GM23338 (cell line): ENCODE data around the gene KSR2. TPM values are rescaled to one million over a fixed set of nuclear protein-coding genes. Genes with fewer than 3 reads are reported as not detected.

Source experiments
- ATAC-seq: fragments of 200-7000 bp; cut with Tn5 transposase; 3 replicates; pipeline ENCODE4 v1.9.1; 2020
- DNase-seq: peaks from one replicate; pipeline ENCODE4 v3.0.0-alpha.2; 2015; ENCODE audit warnings: low spot score
- H2AFZ ChIP-seq: fragments of 200-600 bp; sonication (generic); 2 replicates; pipeline ENCODE4 v1.8.0; 2016; ENCODE audit warnings: antibody characterized with exemption, mild to moderate bottlenecking, moderate library complexity
- H3F3A ChIP-seq: fragments of 200-600 bp; sonication (generic); replicated peaks from 2 replicates; pipeline ENCODE4 v1.8.0; 2017; ENCODE audit warnings: antibody characterized with exemption, mixed run types, low read depth
- H3K27ac ChIP-seq: fragments of 200-600 bp; sonication (generic); 2 replicates; pipeline ENCODE4 v1.6.1; 2016; ENCODE audit warnings: low read depth
- H3K27me3 ChIP-seq: fragments of 200-600 bp; sonication (generic); 2 replicates; pipeline ENCODE4 v1.8.0; 2016; ENCODE audit warnings: mild to moderate bottlenecking, mixed run types, moderate library complexity; ENCODE audit not compliant: insufficient read depth
- H3K36me3 ChIP-seq: fragments of 200-600 bp; sonication (generic); 2 replicates; pipeline ENCODE4 v1.8.0; 2016; ENCODE audit warnings: mild to moderate bottlenecking; ENCODE audit not compliant: insufficient read depth
- H3K4me1 ChIP-seq: fragments of 200-600 bp; sonication (generic); 2 replicates; pipeline ENCODE4 v1.8.0; 2016; ENCODE audit warnings: mild to moderate bottlenecking, moderate library complexity; ENCODE audit not compliant: insufficient read depth
- H3K4me2 ChIP-seq: fragments of 200-600 bp; sonication (generic); 2 replicates; pipeline ENCODE4 v1.7.1; 2017; ENCODE audit warnings: mixed run types
- H3K4me3 ChIP-seq: fragments of 200-600 bp; sonication (generic); 2 replicates; pipeline ENCODE4 v1.6.1; 2016; ENCODE audit warnings: mixed run types
- H3K79me2 ChIP-seq: fragments of 200-600 bp; sonication (generic); replicated peaks from 2 replicates; pipeline ENCODE4 v1.8.0; 2017; ENCODE audit warnings: mild to moderate bottlenecking; ENCODE audit not compliant: insufficient read depth
- H3K9me2 ChIP-seq: fragments of 200-600 bp; sonication (generic); 2 replicates; pipeline ENCODE4 v1.8.0; 2017; ENCODE audit not compliant: insufficient read depth
- H4K20me1 ChIP-seq: fragments of 200-600 bp; sonication (generic); replicated peaks from 2 replicates; pipeline ENCODE4 v1.8.0; 2017; ENCODE audit warnings: mild to moderate bottlenecking; ENCODE audit not compliant: insufficient read depth
- H3K27ac Mint-ChIP-seq: 2 replicates; pipeline ENCODE4 v1.8.0; 2020; ENCODE audit warnings: inconsistent platforms, mild to moderate bottlenecking, moderate library complexity, mixed read lengths
- H3K27me3 Mint-ChIP-seq: 3 replicates; pipeline ENCODE4 v1.8.0; 2022; ENCODE audit warnings: low read depth, mild to moderate bottlenecking, moderate library complexity, mixed read lengths, inconsistent platforms; ENCODE audit not compliant: insufficient read depth, poor library complexity
- H3K36me3 Mint-ChIP-seq: 3 replicates; pipeline ENCODE4 v1.8.0; 2021; ENCODE audit warnings: low read depth, mild to moderate bottlenecking, inconsistent platforms, moderate library complexity, mixed read lengths
- H3K4me1 Mint-ChIP-seq: 3 replicates; pipeline ENCODE4 v1.8.0; 2020; ENCODE audit warnings: mild to moderate bottlenecking, inconsistent platforms, mixed read lengths
- H3K4me3 Mint-ChIP-seq: 3 replicates; pipeline ENCODE4 v1.8.0; 2021; ENCODE audit warnings: moderate library complexity, mild to moderate bottlenecking, inconsistent platforms, mixed read lengths
- H3K9me3 Mint-ChIP-seq: 3 replicates; pipeline ENCODE4 v1.8.0; 2020; ENCODE audit warnings: moderate library complexity, mild to moderate bottlenecking, inconsistent platforms, mixed read lengths
- CREB1 ChIP-seq: fragments of 250-450 bp; sonication (Bioruptor Pico); IDR thresholded peaks from 2 replicates; pipeline ENCODE4 v1.5.0; 2020; ENCODE audit warnings: low read depth, mild to moderate bottlenecking, moderate library complexity
- EZH2 ChIP-seq: fragments of 200-600 bp; sonication (generic); IDR thresholded peaks from one replicate; pipeline ENCODE4 v1.8.0; 2017; ENCODE audit warnings: antibody characterized with exemption, mild to moderate bottlenecking, low read depth; ENCODE audit not compliant: unreplicated experiment
- EZH2phosphoT487 ChIP-seq: fragments of 200-600 bp; sonication (generic); IDR thresholded peaks from one replicate; pipeline ENCODE4 v1.8.1; 2018; ENCODE audit warnings: antibody characterized with exemption; ENCODE audit not compliant: unreplicated experiment
- STAT1 ChIP-seq: IDR thresholded peaks from one replicate; pipeline ENCODE4 v1.6.1; 2016; ENCODE audit warnings: antibody characterized with exemption; ENCODE audit not compliant: unreplicated experiment
- ZNF331 ChIP-seq: fragments of 250-450 bp; sonication (Bioruptor Pico); IDR thresholded peaks from 2 replicates; pipeline ENCODE4 v1.5.0; 2020; ENCODE audit warnings: low read depth, mild to moderate bottlenecking, moderate library complexity
- polyA plus RNA-seq: library from polyadenylated mRNA; unstranded; fragments of >200 nt; fragmentation: Nextera tagmentation; extraction: Ambion mirVana; gene quantifications from 2 replicates; pipeline ENCODE4 v1.2.1, GENCODE V29; 2016
- total RNA-seq: library from RNA; depleted of rRNA; stranded (reverse); fragments of >200 nt; shearing (Covaris generic); gene quantifications from 2 replicates; pipeline ENCODE4 v1.2.3, GENCODE V29; 2014
- TF ChIP-seq, protein P1 (sequence below), 2 experiments: fragments of 200-600 bp in 1 of 2; sonication (generic) in 1 of 2; conservative IDR thresholded peaks; 2 replicates each; pipeline versions ENCODE4 v1.5.1 to v1.6.1; 2016 to 2017; ENCODE audit warnings: antibody characterized with exemption in 2 of 2, low read depth in 2 of 2, mild to moderate bottlenecking in 2 of 2, moderate library complexity in 1 of 2
- TF ChIP-seq, protein P2 (sequence below): IDR thresholded peaks from 2 replicates; pipeline ENCODE4 v1.6.1; 2016; ENCODE audit warnings: antibody characterized with exemption
- TF ChIP-seq, protein P3 (sequence below): IDR thresholded peaks from one replicate; pipeline ENCODE4 v1.6.1; 2018; ENCODE audit warnings: antibody characterized with exemption; ENCODE audit not compliant: unreplicated experiment

KSR2 gene
- total and polyA plus RNA-seq, 2 experiments from 2014 or later, result 1.1 to 2.7 TPM

DNA sequence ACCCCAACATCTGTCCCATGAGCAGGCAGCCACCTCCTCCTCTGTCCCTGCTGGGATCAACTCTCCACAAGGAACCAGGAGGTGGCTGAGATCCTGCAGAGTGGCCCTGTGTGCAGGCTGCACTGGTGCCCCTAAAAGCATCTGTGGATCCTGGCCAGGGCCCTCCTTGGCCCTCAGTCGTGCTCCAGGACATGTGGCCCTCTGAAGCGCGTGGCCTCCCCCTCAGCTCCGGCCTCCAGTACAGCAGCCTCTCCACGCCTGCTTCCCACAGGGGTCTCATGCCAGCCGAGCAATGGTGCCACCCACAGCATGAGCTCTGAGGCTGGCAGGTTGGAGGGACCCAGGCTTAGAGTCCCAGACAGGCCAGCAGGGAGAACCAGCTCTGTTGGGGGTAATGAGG lies 530.0 kb downstream of the KSR2 start:
- Histone ChIP-seq H3K36me3 (no peaks in the 10 kb centered on the region), H3K27me3 (no peaks in the 10 kb centered on the region), H3F3A (no peaks in the 10 kb centered on the region), H3K4me2 (no peak overlapping the region), H3K79me2 (no peaks in the 10 kb centered on the region), H3K4me3 (no peak overlapping the region), H4K20me1 (no peaks in the 10 kb centered on the region), H3K9me2 (no peaks in the 10 kb centered on the region), H2AFZ (no peak overlapping the region), H3K4me1 (no peaks in the 10 kb centered on the region), H3K27ac (no peak overlapping the region)
- TF ChIP-seq CREB1, result no peak
- DNase-seq (no peak), ATAC-seq (no peak)
- H3K36me3 Mint-ChIP-seq, result no peaks in the 10 kb centered on the region
- H3K27ac Mint-ChIP-seq, result no peak overlapping the region
- H3K27me3 Mint-ChIP-seq, result no peaks in the 10 kb centered on the region
- no peaks in the 10 kb centered on the region for H3K4me1 Mint-ChIP-seq
- no peaks in the 10 kb centered on the region for H3K9me3 Mint-ChIP-seq
- H3K4me3 Mint-ChIP-seq, result no peak overlapping the region

DNA sequence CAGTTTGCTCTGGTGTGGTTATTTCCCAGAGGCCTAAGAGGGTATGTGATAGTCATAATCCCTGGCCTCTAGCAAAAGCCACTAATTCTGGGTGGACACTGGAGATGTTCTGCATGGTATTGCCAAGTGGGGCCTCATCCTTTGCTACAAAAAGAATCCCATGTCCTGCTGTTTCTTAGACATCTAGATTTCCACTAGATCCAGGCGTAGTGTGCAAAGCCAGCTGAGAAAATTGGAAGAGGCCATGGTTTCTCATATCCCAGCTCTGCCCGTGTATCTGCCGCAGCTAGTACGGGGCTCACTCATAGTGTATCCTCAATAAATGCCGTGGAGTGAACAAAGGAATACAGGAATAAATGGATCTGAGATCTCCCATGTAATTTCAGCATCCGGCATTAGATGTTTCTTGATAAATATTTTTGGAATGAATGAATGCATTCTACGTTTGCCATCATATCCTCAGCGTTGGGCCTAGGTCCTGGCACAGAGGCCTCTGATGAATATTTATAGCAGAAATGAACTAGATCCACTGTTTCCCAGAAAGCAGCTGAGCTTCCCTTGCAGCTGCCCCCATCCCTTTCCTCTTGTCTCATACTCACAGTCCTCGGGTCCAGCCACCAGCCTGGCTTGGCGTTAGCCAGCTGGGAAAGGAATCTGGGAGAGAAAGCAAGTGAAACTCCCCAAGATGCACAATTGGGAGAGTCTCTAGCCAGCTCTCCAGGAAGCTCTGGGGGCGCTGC lies 531.1 kb downstream of the KSR2 start:
- Mint-ChIP-seq H3K27ac (no peak overlapping the region), H3K27me3 (no peaks in the 10 kb centered on the region), H3K9me3 (no peaks in the 10 kb centered on the region), H3K4me3 (no peak overlapping the region), H3K36me3 (no peaks in the 10 kb centered on the region), H3K4me1 (no peaks in the 10 kb centered on the region)
- no peaks in the 10 kb centered on the region for H3F3A ChIP-seq
- no peak overlapping the region for H3K27ac ChIP-seq
- H3K9me2 ChIP-seq, result no peaks in the 10 kb centered on the region
- H2AFZ ChIP-seq, result no peak overlapping the region
- no peaks in the 10 kb centered on the region for H4K20me1 ChIP-seq
- no peaks in the 10 kb centered on the region for H3K36me3 ChIP-seq
- no peak for DNase-seq
- no peaks in the 10 kb centered on the region for H3K4me1 ChIP-seq
- H3K79me2 ChIP-seq, result no peaks in the 10 kb centered on the region
- ATAC-seq, result no peak
- H3K27me3 ChIP-seq, result no peaks in the 10 kb centered on the region
- H3K4me2 ChIP-seq, result no peak overlapping the region
- H3K4me3 ChIP-seq, result no peak overlapping the region
- no peak for TF ChIP-seq EZH2phosphoT487
- TF ChIP-seq, protein P1, sequence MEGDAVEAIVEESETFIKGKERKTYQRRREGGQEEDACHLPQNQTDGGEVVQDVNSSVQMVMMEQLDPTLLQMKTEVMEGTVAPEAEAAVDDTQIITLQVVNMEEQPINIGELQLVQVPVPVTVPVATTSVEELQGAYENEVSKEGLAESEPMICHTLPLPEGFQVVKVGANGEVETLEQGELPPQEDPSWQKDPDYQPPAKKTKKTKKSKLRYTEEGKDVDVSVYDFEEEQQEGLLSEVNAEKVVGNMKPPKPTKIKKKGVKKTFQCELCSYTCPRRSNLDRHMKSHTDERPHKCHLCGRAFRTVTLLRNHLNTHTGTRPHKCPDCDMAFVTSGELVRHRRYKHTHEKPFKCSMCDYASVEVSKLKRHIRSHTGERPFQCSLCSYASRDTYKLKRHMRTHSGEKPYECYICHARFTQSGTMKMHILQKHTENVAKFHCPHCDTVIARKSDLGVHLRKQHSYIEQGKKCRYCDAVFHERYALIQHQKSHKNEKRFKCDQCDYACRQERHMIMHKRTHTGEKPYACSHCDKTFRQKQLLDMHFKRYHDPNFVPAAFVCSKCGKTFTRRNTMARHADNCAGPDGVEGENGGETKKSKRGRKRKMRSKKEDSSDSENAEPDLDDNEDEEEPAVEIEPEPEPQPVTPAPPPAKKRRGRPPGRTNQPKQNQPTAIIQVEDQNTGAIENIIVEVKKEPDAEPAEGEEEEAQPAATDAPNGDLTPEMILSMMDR (conservative IDR thresholded peaks at IDR 0.05; ENCODE audit: low read depth in 2 of 2), result no peak
- TF ChIP-seq EZH2, result no peak
- TF ChIP-seq ZNF331, result no peak
- TF ChIP-seq, protein P2, sequence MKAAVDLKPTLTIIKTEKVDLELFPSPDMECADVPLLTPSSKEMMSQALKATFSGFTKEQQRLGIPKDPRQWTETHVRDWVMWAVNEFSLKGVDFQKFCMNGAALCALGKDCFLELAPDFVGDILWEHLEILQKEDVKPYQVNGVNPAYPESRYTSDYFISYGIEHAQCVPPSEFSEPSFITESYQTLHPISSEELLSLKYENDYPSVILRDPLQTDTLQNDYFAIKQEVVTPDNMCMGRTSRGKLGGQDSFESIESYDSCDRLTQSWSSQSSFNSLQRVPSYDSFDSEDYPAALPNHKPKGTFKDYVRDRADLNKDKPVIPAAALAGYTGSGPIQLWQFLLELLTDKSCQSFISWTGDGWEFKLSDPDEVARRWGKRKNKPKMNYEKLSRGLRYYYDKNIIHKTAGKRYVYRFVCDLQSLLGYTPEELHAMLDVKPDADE, result no peak
- no peak for TF ChIP-seq STAT1
- TF ChIP-seq CREB1, result no peak
- TF ChIP-seq, protein P3, sequence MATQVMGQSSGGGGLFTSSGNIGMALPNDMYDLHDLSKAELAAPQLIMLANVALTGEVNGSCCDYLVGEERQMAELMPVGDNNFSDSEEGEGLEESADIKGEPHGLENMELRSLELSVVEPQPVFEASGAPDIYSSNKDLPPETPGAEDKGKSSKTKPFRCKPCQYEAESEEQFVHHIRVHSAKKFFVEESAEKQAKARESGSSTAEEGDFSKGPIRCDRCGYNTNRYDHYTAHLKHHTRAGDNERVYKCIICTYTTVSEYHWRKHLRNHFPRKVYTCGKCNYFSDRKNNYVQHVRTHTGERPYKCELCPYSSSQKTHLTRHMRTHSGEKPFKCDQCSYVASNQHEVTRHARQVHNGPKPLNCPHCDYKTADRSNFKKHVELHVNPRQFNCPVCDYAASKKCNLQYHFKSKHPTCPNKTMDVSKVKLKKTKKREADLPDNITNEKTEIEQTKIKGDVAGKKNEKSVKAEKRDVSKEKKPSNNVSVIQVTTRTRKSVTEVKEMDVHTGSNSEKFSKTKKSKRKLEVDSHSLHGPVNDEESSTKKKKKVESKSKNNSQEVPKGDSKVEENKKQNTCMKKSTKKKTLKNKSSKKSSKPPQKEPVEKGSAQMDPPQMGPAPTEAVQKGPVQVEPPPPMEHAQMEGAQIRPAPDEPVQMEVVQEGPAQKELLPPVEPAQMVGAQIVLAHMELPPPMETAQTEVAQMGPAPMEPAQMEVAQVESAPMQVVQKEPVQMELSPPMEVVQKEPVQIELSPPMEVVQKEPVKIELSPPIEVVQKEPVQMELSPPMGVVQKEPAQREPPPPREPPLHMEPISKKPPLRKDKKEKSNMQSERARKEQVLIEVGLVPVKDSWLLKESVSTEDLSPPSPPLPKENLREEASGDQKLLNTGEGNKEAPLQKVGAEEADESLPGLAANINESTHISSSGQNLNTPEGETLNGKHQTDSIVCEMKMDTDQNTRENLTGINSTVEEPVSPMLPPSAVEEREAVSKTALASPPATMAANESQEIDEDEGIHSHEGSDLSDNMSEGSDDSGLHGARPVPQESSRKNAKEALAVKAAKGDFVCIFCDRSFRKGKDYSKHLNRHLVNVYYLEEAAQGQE, result no peak
